ENCODE measurements around the gene TEX26.

Gene TEX26

DNA sequence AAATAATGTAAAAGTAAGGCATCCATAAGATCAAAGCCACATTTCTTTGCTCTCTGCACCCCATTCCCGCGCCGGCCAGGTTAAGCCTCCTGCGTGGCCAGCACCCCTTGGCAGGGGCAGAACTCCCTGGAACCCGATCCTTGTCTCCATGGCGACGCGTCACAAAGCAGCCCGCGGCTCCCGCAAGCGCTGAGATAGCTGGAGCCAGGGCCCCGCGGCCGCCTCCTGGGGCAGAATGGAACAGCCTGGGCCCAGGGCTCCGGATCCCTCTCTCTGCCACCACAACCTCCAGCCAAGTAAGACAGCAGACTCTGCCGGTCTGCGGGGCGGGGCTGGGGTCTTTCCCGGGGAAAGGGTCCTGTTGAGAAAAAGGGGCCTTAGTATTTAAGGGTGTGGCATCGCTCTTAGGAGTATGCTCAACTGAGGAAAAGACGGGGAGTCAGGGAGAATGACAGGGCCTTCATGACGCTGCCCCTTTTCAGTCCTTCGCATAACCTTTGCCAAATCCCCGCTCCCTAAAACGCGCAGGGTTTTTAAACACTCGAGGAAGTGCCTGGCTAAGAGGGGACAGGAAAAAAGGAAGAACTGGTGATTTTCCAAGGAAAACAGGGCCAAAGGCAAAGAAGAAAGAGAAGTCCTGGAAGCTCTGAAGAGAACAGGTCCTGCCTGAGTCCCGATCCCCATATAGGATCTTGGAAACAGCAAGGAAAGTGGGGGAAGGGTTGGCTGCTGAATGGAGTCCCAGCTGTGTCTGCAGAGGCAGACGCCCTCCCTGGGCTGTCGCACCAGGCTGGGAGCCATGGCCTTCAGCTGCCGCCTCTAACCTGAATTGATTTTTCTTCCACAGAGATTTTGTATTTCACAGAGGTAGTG is at the start of gene TEX26:
Gene TEX26, plus strand, starts transcription at position 176 of the 873 bp plus-strand sequence. Its CDS starts 60 bp downstream, at position 236.
- H3K9ac ChIP-seq (ENCODE audit: low read length): no peak within 1 kb of the TSS
- H3K36me3 ChIP-seq (ENCODE audit: low read length): no peaks in the 10 kb centered on the region
- H2AFZ ChIP-seq (ENCODE audit: low read depth, low read length, severe bottlenecking): no peak within 1 kb of the TSS

DNA sequence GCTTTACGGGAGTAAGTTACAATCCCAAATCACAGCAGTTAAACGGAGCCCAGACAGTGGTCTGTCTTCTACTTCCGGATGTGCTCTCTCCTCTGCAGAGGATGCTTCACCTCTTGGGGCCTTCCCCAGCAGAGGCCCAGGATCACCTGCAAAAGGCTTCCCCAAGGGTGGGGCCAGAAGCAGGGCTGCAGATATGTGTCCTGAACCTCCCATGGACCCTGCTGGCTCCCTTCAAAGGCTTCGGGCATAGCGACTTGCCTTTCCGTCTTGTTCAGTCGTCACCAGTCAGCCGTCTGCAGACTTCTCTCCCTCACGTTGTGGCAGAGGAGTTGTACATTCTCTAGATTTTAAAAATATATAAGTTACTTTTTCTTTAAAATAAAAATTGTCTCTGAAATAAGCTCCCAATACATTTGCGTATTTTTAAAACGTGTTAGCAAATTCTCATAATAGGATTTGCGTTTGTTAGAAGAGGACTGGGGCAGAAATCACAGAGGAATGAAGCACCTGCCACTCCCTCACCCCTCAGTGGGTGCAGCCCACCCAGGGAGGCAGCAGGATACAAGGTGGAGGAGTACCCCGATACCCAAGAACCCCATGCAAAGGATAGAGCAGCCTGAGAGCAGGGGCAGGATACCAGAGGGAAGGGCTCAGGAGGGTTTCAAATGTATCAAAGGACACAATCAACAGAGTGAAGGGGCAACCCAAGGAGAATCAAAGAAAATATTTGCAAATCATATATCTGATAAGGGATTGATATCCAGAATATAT is 49.3 kb upstream of the TEX26 start:
- Histone ChIP-seq H3K4me2 (ENCODE audit: low read depth, low read length, poor library complexity, severe bottlenecking) (no peak overlapping the region), H3K9me3 (ENCODE audit: insufficient read depth, low read length) (no peaks in the 10 kb centered on the region), H3K9ac (ENCODE audit: low read length) (no peak overlapping the region), H2AFZ (ENCODE audit: low read depth, low read length, severe bottlenecking) (no peak overlapping the region), H3K4me3 (ENCODE audit: insufficient read depth, low read length, poor library complexity, severe bottlenecking) (no peak overlapping the region), H3K79me2 (ENCODE audit: insufficient read depth, low read length) (no peaks in the 10 kb centered on the region), H3K36me3 (ENCODE audit: low read length) (no peaks in the 10 kb centered on the region), H3K27ac (ENCODE audit: low read depth, low read length) (no peak overlapping the region), H3F3A (ENCODE audit: insufficient read depth) (no peaks in the 10 kb centered on the region), H3K27me3 (ENCODE audit: low read length) (no peaks in the 10 kb centered on the region), H3K9me2 (replicated peaks; ENCODE audit: insufficient read depth, low read length) (no peaks in the 10 kb centered on the region), H4K20me1 (ENCODE audit: low read depth, low read length) (no peaks in the 10 kb centered on the region)
- no peak for TF ChIP-seq EZH2phosphoT487 (conservative IDR thresholded peaks at IDR 0.05; ENCODE audit: low read length)
- TF ChIP-seq, protein P1, sequence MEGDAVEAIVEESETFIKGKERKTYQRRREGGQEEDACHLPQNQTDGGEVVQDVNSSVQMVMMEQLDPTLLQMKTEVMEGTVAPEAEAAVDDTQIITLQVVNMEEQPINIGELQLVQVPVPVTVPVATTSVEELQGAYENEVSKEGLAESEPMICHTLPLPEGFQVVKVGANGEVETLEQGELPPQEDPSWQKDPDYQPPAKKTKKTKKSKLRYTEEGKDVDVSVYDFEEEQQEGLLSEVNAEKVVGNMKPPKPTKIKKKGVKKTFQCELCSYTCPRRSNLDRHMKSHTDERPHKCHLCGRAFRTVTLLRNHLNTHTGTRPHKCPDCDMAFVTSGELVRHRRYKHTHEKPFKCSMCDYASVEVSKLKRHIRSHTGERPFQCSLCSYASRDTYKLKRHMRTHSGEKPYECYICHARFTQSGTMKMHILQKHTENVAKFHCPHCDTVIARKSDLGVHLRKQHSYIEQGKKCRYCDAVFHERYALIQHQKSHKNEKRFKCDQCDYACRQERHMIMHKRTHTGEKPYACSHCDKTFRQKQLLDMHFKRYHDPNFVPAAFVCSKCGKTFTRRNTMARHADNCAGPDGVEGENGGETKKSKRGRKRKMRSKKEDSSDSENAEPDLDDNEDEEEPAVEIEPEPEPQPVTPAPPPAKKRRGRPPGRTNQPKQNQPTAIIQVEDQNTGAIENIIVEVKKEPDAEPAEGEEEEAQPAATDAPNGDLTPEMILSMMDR (IDR thresholded peaks at IDR 0.05; ENCODE audit: insufficient read depth, low read length, poor library complexity, severe bottlenecking): no peak

More for the DNA sequence above, at the start of gene TEX26:
- TF ChIP-seq, protein P1 (IDR thresholded peaks at IDR 0.05; ENCODE audit: insufficient read depth, low read length, poor library complexity, severe bottlenecking): no peak
- TF ChIP-seq EZH2phosphoT487 (conservative IDR thresholded peaks at IDR 0.05; ENCODE audit: low read length): no peak
- Histone ChIP-seq H3K9me3 (ENCODE audit: insufficient read depth, low read length) (no peaks in the 10 kb centered on the region), H3K4me3 (ENCODE audit: insufficient read depth, low read length, poor library complexity, severe bottlenecking) (no peak within 1 kb of the TSS), H3K9me2 (replicated peaks; ENCODE audit: insufficient read depth, low read length) (no peaks in the 10 kb centered on the region), H4K20me1 (ENCODE audit: low read depth, low read length) (no peaks in the 10 kb centered on the region), H3K79me2 (ENCODE audit: insufficient read depth, low read length) (no peaks in the 10 kb centered on the region), H3K27ac (ENCODE audit: low read depth, low read length) (no peak within 1 kb of the TSS), H3K27me3 (ENCODE audit: low read length) (no peaks in the 10 kb centered on the region), H3K4me2 (ENCODE audit: low read depth, low read length, poor library complexity, severe bottlenecking) (no peak within 1 kb of the TSS), H3F3A (ENCODE audit: insufficient read depth) (no peaks in the 10 kb centered on the region)

DNA sequence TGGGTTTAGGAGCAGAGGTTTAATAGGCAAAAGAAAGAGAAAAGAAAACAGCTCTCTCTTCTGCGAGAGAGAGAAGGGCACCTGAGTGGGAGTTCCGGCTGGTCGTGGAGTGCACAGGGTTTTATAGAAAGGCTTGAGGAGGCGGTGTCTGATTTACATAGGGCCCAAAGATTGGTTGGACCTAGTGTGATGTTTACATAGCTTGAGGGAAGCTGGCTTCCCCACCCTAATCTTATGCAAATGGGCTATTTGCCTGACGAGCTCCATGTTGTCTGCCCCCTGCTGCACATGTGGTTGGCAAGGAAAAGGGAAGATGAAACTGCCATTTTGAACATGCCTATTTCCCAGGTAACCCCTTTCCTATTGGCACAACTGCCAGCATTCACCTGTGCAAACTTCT is 47.9 kb upstream of the TEX26 start:
- no peak overlapping the region for H2AFZ ChIP-seq (ENCODE audit: low read depth, low read length, severe bottlenecking)
- H3F3A ChIP-seq (ENCODE audit: insufficient read depth): no peaks in the 10 kb centered on the region
- H3K9me2 ChIP-seq (replicated peaks; ENCODE audit: insufficient read depth, low read length): no peaks in the 10 kb centered on the region
- no peak overlapping the region for H3K4me2 ChIP-seq (ENCODE audit: low read depth, low read length, poor library complexity, severe bottlenecking)
- H3K4me3 ChIP-seq (ENCODE audit: insufficient read depth, low read length, poor library complexity, severe bottlenecking): no peak overlapping the region
- no peaks in the 10 kb centered on the region for H4K20me1 ChIP-seq (ENCODE audit: low read depth, low read length)
- H3K9me3 ChIP-seq (ENCODE audit: insufficient read depth, low read length): no peaks in the 10 kb centered on the region
- H3K36me3 ChIP-seq (ENCODE audit: low read length): no peaks in the 10 kb centered on the region
- no peak overlapping the region for H3K27ac ChIP-seq (ENCODE audit: low read depth, low read length)
- no peak overlapping the region for H3K9ac ChIP-seq (ENCODE audit: low read length)
- no peaks in the 10 kb centered on the region for H3K79me2 ChIP-seq (ENCODE audit: insufficient read depth, low read length)
- H3K27me3 ChIP-seq (ENCODE audit: low read length): no peaks in the 10 kb centered on the region
- TF ChIP-seq, protein P1 (IDR thresholded peaks at IDR 0.05; ENCODE audit: insufficient read depth, low read length, poor library complexity, severe bottlenecking): no peak
- no peak for TF ChIP-seq EZH2phosphoT487 (conservative IDR thresholded peaks at IDR 0.05; ENCODE audit: low read length)
